GM19351 (cell line): Measurements from ENCODE around the gene DYNC2H1.

ENCODE experiments used
- ATAC-seq: cut with Tn5 transposase; IDR thresholded peaks from one replicate; pipeline ENCODE4 v1.9.1; 2021; ENCODE audit warnings: mild to moderate bottlenecking, moderate library complexity; ENCODE audit not compliant: unreplicated experiment

The DYNC2H1 gene

DNA sequence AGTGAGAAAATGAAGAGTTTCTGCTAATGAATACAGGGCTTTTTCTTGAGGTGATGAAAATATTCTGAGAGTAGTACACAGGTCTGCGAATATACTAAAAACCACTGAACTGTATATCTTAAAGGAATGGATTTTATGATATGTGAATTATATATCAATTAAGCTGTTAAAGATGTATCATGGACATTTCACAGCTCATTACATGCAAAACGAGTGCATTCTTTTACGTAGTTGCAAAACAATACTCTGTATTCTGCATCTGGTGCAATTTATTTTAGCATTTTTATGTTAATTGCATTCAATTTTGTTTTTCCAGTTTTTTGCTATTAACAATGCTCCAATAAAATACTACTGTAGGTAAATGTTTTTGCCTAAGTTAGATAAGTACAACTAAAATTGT lies 411.6 kb downstream of the DYNC2H1 start:
- ATAC-seq = no peak

DNA sequence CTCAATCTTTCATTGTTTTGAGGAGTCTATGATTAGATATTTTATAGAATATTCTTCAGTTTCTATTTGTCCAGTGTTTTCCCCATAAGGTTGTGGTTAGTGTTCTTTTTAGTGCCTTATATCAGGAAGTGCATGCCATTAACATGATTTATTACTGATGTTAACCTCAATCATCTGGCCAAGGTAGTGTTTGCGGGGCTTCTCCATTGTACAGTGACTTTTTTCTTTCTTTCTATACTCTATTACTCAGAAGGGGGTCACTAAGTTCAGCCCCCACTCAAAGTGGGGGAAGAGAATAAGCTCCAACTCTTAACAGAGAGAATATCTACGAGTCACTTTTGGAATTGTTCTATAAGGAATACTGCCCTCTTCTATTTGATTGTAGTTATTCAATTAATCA lies 415.8 kb downstream of the DYNC2H1 start:
- no peak for ATAC-seq

DNA sequence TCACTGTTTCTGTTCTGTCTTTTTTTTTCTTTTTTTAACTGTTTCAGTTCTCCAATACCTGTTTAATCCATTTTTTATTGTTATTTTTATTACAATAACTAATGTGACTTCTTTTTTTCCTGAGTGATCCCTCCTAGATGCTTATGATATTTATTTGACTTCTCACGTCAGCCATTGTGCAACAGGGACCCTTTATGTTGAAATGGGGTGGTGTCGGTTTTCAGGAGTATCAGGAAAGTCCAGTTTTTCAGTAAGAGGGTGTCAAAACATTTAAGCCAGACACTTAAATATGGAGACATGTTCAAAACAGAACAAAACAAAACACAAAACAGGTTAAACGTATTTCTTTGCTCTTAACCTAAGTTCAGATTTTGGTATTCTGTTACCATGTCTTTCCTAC lies 418.8 kb downstream of the DYNC2H1 start:
- no peak for ATAC-seq

GRCh38 chr11:103528596-103528995 lies 419.4 kb downstream of the DYNC2H1 start:
- no peak for ATAC-seq

GRCh38 chr11:103529181-103529684 lies 420.0 kb downstream of the DYNC2H1 start:
- no peak for ATAC-seq
